ENCODE results near the gene SH3RF3. TPM values are rescaled to one million over a fixed set of nuclear protein-coding genes. Genes with fewer than 3 reads are reported as not detected.
A peak's percentile ranks its signal among the peaks of the same experiment; 100 is the strongest.

Gene SH3RF3
- total RNA-seq, 1 donor from 2014 or later = 1.3 TPM

GRCh38 chr2:109125593-109126500, 3.2 kb upstream of the SH3RF3 start:
- Mint-ChIP-seq H3K27me3 (peaks cover 38% of the 10 kb centered on the region), H3K36me3 (ENCODE audit: insufficient read depth) (no peaks in the 10 kb centered on the region), H3K27ac (no peak overlapping the region), H3K4me3 (ENCODE audit: low read depth) (no peak overlapping the region), H3K4me1 (ENCODE audit: low read depth) (peaks cover 11% of the 10 kb centered on the region), H3K9me3 (ENCODE audit: low read depth) (no peaks in the 10 kb centered on the region)
- no peak for DNase-seq (ENCODE audit: low spot score, unreplicated experiment)
- no peak for TF ChIP-seq CTCF (IDR thresholded peaks at IDR 0.05; ENCODE audit: unreplicated experiment)

- H3K27ac Mint-ChIP-seq = no peak overlapping the region
- H3K4me1 Mint-ChIP-seq (ENCODE audit: low read depth) = peaks cover 7% of the 10 kb centered on the region
- H3K4me3 Mint-ChIP-seq (ENCODE audit: low read depth) = no peak overlapping the region
- TF ChIP-seq CTCF (IDR thresholded peaks at IDR 0.05; ENCODE audit: unreplicated experiment) = no peak
- H3K36me3 Mint-ChIP-seq (ENCODE audit: insufficient read depth) = no peaks in the 10 kb centered on the region
- H3K9me3 Mint-ChIP-seq (ENCODE audit: low read depth) = no peaks in the 10 kb centered on the region
- no peak for DNase-seq (ENCODE audit: low spot score, unreplicated experiment)
- H3K27me3 Mint-ChIP-seq = peaks cover 45% of the 10 kb centered on the region
These were observed 2.5 kb upstream of the SH3RF3 start for GRCh38 chr2:109126501-109126860.

- H3K4me3 Mint-ChIP-seq (ENCODE audit: low read depth) = peak overlapping the region; percentile 68
- H3K27me3 Mint-ChIP-seq = peaks cover 50% of the 10 kb centered on the region
- no peak for TF ChIP-seq CTCF (IDR thresholded peaks at IDR 0.05; ENCODE audit: unreplicated experiment)
- DNase-seq (ENCODE audit: low spot score, unreplicated experiment) = no peak
- peaks cover 5% of the 10 kb centered on the region for H3K4me1 Mint-ChIP-seq (ENCODE audit: low read depth)
- no peak overlapping the region for H3K27ac Mint-ChIP-seq
- H3K36me3 Mint-ChIP-seq (ENCODE audit: insufficient read depth) = no peaks in the 10 kb centered on the region
- H3K9me3 Mint-ChIP-seq (ENCODE audit: low read depth) = no peaks in the 10 kb centered on the region
These were observed 1.4 kb upstream of the SH3RF3 start for GRCh38 chr2:109127556-109127955.

GRCh38 chr2:109128048-109128615, 873 bp upstream of the SH3RF3 start:
- TF ChIP-seq CTCF (IDR thresholded peaks at IDR 0.05; ENCODE audit: unreplicated experiment) = peak; percentile 96
- peak overlapping the region; percentile 72 for H3K4me3 Mint-ChIP-seq (ENCODE audit: low read depth)
- H3K36me3 Mint-ChIP-seq (ENCODE audit: insufficient read depth) = no peaks in the 10 kb centered on the region
- H3K27me3 Mint-ChIP-seq = peaks cover 53% of the 10 kb centered on the region
- no peak overlapping the region for H3K27ac Mint-ChIP-seq
- peak; percentile 71 for DNase-seq (ENCODE audit: low spot score, unreplicated experiment)
- no peaks in the 10 kb centered on the region for H3K9me3 Mint-ChIP-seq (ENCODE audit: low read depth)
- H3K4me1 Mint-ChIP-seq (ENCODE audit: low read depth) = peaks cover 5% of the 10 kb centered on the region

- no peaks in the 10 kb centered on the region for H3K9me3 Mint-ChIP-seq (ENCODE audit: low read depth)
- H3K27ac Mint-ChIP-seq = no peak overlapping the region
- no peak for TF ChIP-seq CTCF (IDR thresholded peaks at IDR 0.05; ENCODE audit: unreplicated experiment)
- DNase-seq (ENCODE audit: low spot score, unreplicated experiment) = no peak
- H3K27me3 Mint-ChIP-seq = peaks cover 66% of the 10 kb centered on the region
- H3K36me3 Mint-ChIP-seq (ENCODE audit: insufficient read depth) = no peaks in the 10 kb centered on the region
- H3K4me3 Mint-ChIP-seq (ENCODE audit: low read depth) = no peak overlapping the region
- peaks cover 5% of the 10 kb centered on the region for H3K4me1 Mint-ChIP-seq (ENCODE audit: low read depth)
These were observed 433 bp downstream of the SH3RF3 start for GRCh38 chr2:109129356-109129920.
